ENCODE results near the gene ZDHHC11B. TPM values are rescaled to one million over a fixed set of nuclear protein-coding genes. Genes with fewer than 3 reads are reported as not detected.
"Not testable (repeated sequence)": the region's sequence is repeated elsewhere in the genome, so short reads cannot be mapped to it uniquely, and the experiment has no call there.

ZDHHC11B gene
- total and polyA plus RNA-seq, 9 donors, result 1.7 to 8.0 (median 2.4) TPM

DNA sequence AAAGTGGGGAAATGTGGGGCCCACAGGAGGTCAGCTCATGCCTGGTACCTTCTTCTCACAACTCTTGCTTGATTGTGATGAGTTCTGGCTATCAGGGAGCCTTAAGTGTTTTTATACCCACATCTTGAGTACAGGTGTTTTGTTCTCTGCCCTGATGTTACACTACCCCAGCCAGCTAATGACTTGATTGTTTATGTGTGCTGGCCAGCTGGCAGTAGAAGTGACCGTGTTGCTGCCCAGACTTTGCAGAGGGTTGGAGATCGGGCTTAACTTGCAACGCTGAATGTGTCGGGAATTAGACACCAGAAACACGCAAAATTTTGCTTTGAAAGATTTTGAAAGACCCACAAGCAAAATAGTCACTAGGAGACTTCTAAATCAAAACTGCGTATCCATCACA lies 16.9 kb upstream of the ZDHHC11B start:
- Histone ChIP-seq H3K27ac (no peak overlapping the region), H3K4me3 (no peak overlapping the region), H3K4me1 (ENCODE audit: insufficient read depth) (no peaks in the 10 kb centered on the region), H3K9me3 (no peaks in the 10 kb centered on the region), H3K27me3 (no peaks in the 10 kb centered on the region), H3K36me3 (no peaks in the 10 kb centered on the region)
- no peak for DNase-seq
- intact Hi-C loops (cut with DNase I), result no loop called here
- 72 to 88% (median 85%) methylated on average over 6 of the region's 6 CpGs for WGBS, 3 donors
- TF ChIP-seq, protein P1, sequence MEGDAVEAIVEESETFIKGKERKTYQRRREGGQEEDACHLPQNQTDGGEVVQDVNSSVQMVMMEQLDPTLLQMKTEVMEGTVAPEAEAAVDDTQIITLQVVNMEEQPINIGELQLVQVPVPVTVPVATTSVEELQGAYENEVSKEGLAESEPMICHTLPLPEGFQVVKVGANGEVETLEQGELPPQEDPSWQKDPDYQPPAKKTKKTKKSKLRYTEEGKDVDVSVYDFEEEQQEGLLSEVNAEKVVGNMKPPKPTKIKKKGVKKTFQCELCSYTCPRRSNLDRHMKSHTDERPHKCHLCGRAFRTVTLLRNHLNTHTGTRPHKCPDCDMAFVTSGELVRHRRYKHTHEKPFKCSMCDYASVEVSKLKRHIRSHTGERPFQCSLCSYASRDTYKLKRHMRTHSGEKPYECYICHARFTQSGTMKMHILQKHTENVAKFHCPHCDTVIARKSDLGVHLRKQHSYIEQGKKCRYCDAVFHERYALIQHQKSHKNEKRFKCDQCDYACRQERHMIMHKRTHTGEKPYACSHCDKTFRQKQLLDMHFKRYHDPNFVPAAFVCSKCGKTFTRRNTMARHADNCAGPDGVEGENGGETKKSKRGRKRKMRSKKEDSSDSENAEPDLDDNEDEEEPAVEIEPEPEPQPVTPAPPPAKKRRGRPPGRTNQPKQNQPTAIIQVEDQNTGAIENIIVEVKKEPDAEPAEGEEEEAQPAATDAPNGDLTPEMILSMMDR (IDR thresholded peaks at IDR 0.05), result no peak
- TF ChIP-seq EP300 (IDR thresholded peaks at IDR 0.05) (no peak), POLR2A (IDR thresholded peaks at IDR 0.05) (no peak)

DNA sequence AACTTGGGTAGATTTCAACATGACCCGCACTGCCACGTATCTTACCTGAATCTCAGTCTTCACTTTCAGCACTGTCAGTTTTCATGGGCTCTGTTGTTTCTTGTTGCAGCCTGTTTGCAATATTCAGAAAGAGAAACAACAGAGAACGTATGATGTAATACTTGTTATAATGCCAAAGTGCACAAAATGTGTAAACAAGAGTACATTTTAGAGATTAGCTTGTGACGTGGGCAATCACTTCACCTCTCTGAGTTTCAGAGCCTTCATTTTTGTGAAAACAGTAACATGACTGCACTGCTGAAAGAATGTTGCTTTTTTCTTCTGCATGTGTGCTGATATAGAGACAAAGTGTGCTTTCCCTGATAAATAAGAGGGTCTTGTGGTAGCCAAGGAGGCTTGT lies 16.5 kb upstream of the ZDHHC11B start:
- DNase-seq; H3K9me3 ChIP-seq; H3K27me3 ChIP-seq; H3K4me3 ChIP-seq; intact Hi-C loops (cut with DNase I); H3K27ac ChIP-seq; H3K36me3 ChIP-seq; H3K4me1 ChIP-seq (ENCODE audit: insufficient read depth): not testable (repeated sequence)
- WGBS, 3 donors, result 52 to 79% (median 63%) methylated on average over 4 of the region's 4 CpGs

DNA sequence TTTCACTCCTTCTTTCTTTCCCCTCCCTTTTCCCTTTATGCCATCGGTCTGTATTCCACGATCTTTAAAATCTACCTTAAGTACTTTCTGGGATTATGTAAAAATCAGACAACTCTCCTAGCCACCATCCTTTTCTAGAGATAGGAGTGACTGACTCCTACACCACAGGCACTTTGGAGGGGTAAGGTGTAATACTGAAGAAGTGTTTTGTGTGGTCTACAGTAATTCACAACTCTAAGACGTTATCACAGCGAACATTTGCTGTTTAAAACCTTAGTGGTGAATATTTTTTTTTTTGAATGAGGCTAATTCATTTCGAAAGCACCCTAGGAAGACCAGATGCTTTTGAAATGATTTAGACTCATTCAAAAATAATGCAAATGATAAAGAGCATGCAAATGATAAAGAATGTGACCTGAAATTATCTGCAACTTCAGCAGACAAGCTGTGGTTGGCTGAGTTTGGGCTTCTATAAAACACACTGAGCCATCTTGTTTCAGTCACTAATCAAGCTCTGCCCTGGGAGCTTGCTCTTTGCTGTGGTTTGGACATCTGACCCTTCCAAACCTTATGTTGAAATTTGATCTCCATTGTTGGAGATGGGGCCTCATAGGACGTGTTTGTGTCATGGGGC lies 14.1 kb upstream of the ZDHHC11B start:
- H3K27me3 ChIP-seq; H3K4me1 ChIP-seq (ENCODE audit: insufficient read depth); H3K9me3 ChIP-seq; H3K36me3 ChIP-seq; H3K4me3 ChIP-seq; H3K27ac ChIP-seq; intact Hi-C loops (cut with DNase I); DNase-seq: not testable (repeated sequence)
- 55 to 66% (median 56%) methylated on average over 6 of the region's 6 CpGs for WGBS, 3 donors

DNA sequence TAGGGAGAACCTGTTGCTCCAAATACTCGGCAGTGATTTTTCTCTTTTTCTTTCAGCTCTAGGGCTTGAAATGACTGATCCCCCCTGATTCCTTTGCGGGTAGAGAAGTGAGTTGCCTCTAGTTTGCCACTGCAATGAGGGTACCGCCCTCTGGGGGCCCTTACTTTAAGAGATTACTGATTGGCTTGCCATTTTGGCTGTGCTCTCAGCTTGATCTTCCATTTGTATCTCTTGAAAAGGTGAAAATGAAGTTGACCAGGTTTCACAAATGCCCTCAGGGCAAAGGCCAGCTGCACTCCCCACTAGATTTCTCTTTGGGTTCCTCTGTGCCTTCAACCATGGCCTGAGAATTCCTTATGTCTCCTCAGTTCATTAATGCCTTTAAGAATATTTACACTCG lies 13.5 kb upstream of the ZDHHC11B start:
- intact Hi-C loops (cut with DNase I); H3K27me3 ChIP-seq; H3K36me3 ChIP-seq; H3K9me3 ChIP-seq; DNase-seq; H3K27ac ChIP-seq; H3K4me3 ChIP-seq; H3K4me1 ChIP-seq (ENCODE audit: insufficient read depth): not testable (repeated sequence)
- 60 to 77% (median 77%) methylated on average over 3 to 4 of the region's 4 CpGs for WGBS, 3 donors

DNA sequence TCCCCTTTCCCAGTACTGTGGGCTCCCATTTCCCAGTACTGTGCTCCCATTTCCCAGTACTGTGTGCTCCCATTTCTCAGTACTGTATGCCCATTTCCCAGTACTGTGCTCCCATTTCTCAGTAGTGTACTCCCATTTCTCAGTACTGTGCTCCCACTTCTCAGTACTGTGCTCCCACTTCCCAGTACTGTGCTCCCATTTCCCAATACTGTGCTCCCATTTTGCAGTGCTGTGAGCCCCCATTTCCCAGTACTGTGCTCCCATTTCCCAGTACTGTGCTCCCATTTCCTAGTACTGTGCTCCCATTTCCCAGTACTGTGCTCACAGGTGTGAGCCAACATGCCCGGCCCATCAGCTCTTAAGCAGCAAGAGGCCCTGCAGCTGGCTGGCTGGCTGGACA lies 11.3 kb upstream of the ZDHHC11B start:
- WGBS, 3 donors, result 52 to 77% (median 65%) methylated on average over 1 of the region's 1 CpG
- H3K4me1 ChIP-seq (ENCODE audit: insufficient read depth); H3K4me3 ChIP-seq; H3K9me3 ChIP-seq; H3K27me3 ChIP-seq; H3K27ac ChIP-seq; intact Hi-C loops (cut with DNase I); DNase-seq; H3K36me3 ChIP-seq: not testable (repeated sequence)

DNA sequence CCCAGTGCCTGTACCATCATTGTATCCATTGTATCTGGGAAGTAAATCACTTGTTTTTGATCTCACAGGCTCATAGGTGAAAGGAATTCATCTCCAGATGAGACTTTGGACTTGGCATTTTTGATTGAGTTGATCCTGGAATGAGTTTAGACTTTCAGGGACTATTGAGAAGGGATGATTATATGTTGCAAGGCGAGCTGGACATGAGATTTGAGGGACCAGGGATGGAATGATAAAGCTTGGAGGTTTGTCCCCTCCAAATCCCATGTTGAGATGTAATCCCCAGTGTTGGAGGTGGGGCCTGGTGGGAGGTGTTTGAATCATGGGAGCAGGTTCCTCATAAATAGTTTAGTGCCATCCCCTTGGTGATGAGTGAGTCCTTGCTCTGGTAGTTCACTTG lies 10.4 kb upstream of the ZDHHC11B start:
- WGBS, 3 donors, result 77 to 88% (median 82%) methylated on average over 1 of the region's 1 CpG
- H3K4me3 ChIP-seq; intact Hi-C loops (cut with DNase I); H3K4me1 ChIP-seq (ENCODE audit: insufficient read depth); H3K9me3 ChIP-seq; H3K27ac ChIP-seq; H3K36me3 ChIP-seq; H3K27me3 ChIP-seq; DNase-seq: not testable (repeated sequence)

DNA sequence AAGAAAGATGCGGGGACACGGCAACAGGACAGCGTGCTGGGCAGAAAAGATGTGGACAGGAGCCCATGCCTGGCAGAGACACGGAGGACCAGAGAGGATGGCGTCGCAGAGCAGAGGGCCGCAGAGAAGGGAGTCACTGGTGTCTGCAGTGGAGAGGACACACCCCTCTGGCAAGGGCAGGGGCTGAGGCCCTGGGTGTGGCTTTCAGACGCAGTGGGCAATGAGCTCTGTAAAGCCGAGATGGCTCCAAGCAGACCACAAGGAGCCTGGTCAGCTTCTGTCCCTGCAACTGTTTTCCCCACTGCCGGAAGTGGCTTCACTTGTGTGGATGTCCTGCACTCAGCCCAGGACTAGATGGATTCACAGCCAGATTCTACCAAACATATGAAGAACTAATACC lies 4.2 kb upstream of the ZDHHC11B start:
- H3K9me3 ChIP-seq; H3K4me3 ChIP-seq; intact Hi-C loops (cut with DNase I); H3K27me3 ChIP-seq; H3K4me1 ChIP-seq (ENCODE audit: insufficient read depth); H3K27ac ChIP-seq; DNase-seq; H3K36me3 ChIP-seq: not testable (repeated sequence)
- WGBS, 3 donors, result 85 to 89% (median 87%) methylated on average over 10 of the region's 10 CpGs

DNA sequence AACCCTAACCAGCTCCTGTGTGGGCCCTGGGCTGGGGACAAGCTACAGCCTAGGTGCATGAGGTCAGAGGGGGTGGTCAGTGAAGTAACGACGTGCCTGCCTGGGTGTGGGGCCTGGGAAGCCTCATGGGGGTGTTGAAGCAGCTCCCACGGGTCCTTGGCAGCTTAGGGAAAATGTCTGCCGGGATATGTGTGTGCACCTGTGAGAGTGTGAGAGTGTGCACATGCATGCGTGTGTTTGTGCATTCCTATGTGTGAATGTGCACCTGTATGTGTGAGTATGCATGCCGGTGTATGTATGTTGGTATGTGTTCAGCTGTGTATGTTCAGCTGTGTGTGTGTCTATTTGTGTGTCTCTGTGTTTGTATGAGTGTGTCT lies 3.3 kb upstream of the ZDHHC11B start:
- H3K27ac ChIP-seq; intact Hi-C loops (cut with DNase I); H3K36me3 ChIP-seq; H3K4me1 ChIP-seq (ENCODE audit: insufficient read depth); H3K9me3 ChIP-seq; H3K4me3 ChIP-seq; H3K27me3 ChIP-seq; DNase-seq: not testable (repeated sequence)
- WGBS, 3 donors, result 64 to 83% (median 83%) methylated on average over 6 of the region's 6 CpGs

DNA sequence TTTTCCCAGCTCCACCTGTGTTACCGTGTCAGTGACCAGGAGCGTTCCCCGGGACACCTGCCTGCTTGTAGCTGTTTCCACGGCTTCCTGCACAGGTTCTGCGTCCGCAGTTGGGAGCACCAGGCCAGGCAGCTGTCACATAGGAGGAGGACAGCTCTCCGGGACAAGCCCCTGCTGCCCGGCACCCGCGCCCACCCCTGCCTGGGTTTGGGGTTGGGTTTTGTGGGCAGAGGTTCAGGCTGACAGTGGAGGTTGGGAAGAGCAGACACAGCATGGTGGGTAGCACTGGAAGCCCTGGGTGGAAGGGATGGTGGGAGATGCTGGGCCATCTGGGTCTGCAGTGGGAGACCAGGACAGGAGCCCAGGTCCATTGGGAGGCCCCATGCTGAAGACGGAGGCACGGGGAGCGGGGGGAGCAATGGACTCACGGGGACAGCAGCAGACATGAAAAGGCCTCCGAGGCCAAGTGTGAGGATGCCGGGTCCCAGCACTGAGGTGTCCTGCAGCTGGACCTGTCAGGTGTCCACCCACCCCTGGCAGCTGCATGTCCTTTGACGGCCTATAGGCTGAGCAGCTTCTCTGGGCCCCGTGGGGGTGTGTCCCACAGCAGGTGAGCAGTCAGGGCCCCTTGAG lies 2.8 kb upstream of the ZDHHC11B start:
- DNase-seq; intact Hi-C loops (cut with DNase I); H3K27ac ChIP-seq; H3K36me3 ChIP-seq; H3K9me3 ChIP-seq; H3K4me3 ChIP-seq; H3K27me3 ChIP-seq; H3K4me1 ChIP-seq (ENCODE audit: insufficient read depth): not testable (repeated sequence)
- WGBS, 3 donors, result 88 to 92% (median 89%) methylated on average over 7 to 13 of the region's 18 CpGs

DNA sequence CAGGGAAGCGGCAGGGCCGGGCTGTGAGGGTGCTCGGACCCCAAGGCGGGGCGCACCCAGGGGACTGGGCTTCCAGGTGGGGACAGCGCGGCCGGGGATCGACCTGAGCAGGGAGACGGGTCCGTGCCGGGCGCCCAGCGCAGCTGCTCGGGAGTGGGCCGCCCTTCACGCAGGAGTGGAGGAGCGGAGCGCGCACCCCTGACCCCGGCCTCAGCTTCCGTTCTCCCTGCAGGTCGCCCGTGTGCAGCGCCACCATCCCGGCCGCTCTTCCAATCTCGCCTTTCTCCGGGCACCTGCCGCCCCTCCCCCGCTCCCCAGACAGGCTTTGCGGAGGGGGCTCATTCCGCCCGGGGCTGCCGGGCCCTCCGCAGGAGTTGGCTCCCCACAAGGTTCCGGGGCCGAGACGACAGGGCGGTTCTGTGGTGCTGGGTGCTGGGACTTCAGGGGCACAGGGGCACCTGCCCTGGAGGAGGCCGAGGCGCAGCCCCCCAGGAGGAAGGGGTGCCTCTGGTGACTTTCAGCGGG lies 714 bp upstream of the ZDHHC11B start:
- H3K36me3 ChIP-seq; H3K27me3 ChIP-seq; H3K4me1 ChIP-seq (ENCODE audit: insufficient read depth); H3K9me3 ChIP-seq; intact Hi-C loops (cut with DNase I); H3K27ac ChIP-seq: not testable (repeated sequence)
- 2 to 13% (median 2%) methylated on average over 12 to 37 of the region's 43 CpGs for WGBS, 3 donors
- peak in 3 of 5 donors; percentile 35 to 36 (median 36) for DNase-seq
- peak overlapping the region; percentile 52 for H3K4me3 ChIP-seq

DNA sequence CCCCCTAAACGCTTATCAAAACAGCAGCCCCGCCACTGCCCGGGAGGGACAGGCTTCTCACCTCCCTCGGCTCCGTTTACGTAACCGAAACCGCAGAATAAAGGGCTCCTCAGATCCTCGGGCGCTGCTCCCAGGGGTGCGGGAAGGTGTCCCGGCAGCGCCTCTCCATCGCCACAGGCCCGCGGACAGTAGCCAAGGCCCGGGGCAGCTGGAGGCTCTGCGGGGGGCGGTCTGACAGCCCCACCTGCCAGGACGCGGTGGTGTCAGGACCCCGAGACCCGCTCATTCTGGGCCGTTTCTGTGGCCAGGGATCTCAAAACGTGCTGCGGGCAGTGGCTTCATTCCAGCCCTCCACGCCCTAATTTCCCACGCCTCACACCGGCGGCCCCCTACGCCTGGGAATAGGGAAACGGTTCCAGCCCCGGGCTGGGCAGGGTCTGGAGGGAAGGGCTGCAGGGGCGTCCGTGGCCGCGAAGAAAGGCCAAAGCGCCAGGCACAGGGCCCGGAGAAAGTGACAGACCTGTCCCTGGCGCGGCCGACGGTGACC lies 575 bp downstream of the ZDHHC11B start:
- H3K27me3 ChIP-seq; H3K36me3 ChIP-seq; H3K27ac ChIP-seq; H3K9me3 ChIP-seq; H3K4me1 ChIP-seq (ENCODE audit: insufficient read depth); intact Hi-C loops (cut with DNase I): not testable (repeated sequence)
- WGBS, 3 donors, result 0 to 1% (median 1%) methylated on average over 43 of the region's 43 CpGs
- peak; percentile 38 to 62 (median 48) for DNase-seq
- peak overlapping the region; percentile 52 for H3K4me3 ChIP-seq

Measured in ovary (tissue), 9 donors.